ENCODE results near the gene LMOD2. TPM values are rescaled to one million over a fixed set of nuclear protein-coding genes. Genes with fewer than 3 reads are reported as not detected.

LMOD2 gene
- total and polyA plus RNA-seq, 8 donors: 0.08 TPM; not detected in 7

- DNase-seq: no peak
- intact Hi-C loops (cut with DNase I): no loop called here
- Histone ChIP-seq H3K9me3 (no peaks in the 10 kb centered on the region), H3K27me3 (no peaks in the 10 kb centered on the region), H3K4me3 (no peak overlapping the region), H3K4me1 (no peaks in the 10 kb centered on the region), H3K27ac (no peak overlapping the region), H3K36me3 (no peaks in the 10 kb centered on the region)
- no peak for ATAC-seq
- no peak for TF ChIP-seq CTCF (IDR thresholded peaks at IDR 0.05)
These were observed 8.4 kb upstream of the LMOD2 start for GRCh38 chr7:123647106-123647730.

GRCh38 chr7:123649964-123650363, 5.7 kb upstream of the LMOD2 start:
- intact Hi-C loops (cut with DNase I): no loop called here
- no peaks in the 10 kb centered on the region for H3K4me1 ChIP-seq
- ATAC-seq: no peak
- no peaks in the 10 kb centered on the region for H3K9me3 ChIP-seq
- H3K27ac ChIP-seq: no peak overlapping the region
- H3K36me3 ChIP-seq: no peaks in the 10 kb centered on the region
- TF ChIP-seq CTCF (IDR thresholded peaks at IDR 0.05): no peak
- no peak for DNase-seq
- no peaks in the 10 kb centered on the region for H3K27me3 ChIP-seq
- H3K4me3 ChIP-seq: no peak overlapping the region

GRCh38 chr7:123650595-123650994, 5.1 kb upstream of the LMOD2 start:
- Histone ChIP-seq H3K27me3 (no peaks in the 10 kb centered on the region), H3K36me3 (no peaks in the 10 kb centered on the region), H3K4me3 (no peak overlapping the region), H3K9me3 (no peaks in the 10 kb centered on the region), H3K27ac (no peak overlapping the region), H3K4me1 (no peaks in the 10 kb centered on the region)
- no peak for TF ChIP-seq CTCF (IDR thresholded peaks at IDR 0.05)
- no peak for ATAC-seq
- DNase-seq: no peak
- intact Hi-C loops (cut with DNase I): no loop called here

- ATAC-seq (no peak), DNase-seq (no peak)
- no peak overlapping the region for H3K27ac ChIP-seq
- no peak overlapping the region for H3K4me3 ChIP-seq
- no peaks in the 10 kb centered on the region for H3K36me3 ChIP-seq
- no peak for TF ChIP-seq CTCF (IDR thresholded peaks at IDR 0.05)
- no peaks in the 10 kb centered on the region for H3K4me1 ChIP-seq
- no peaks in the 10 kb centered on the region for H3K9me3 ChIP-seq
- no peaks in the 10 kb centered on the region for H3K27me3 ChIP-seq
- intact Hi-C loops (cut with DNase I): no loop called here
These were observed 3.3 kb upstream of the LMOD2 start for GRCh38 chr7:123652406-123652805.

GRCh38 chr7:123653162-123653561, 2.5 kb upstream of the LMOD2 start:
- H3K27me3 ChIP-seq: no peaks in the 10 kb centered on the region
- ATAC-seq (no peak), DNase-seq (no peak)
- no peak overlapping the region for H3K27ac ChIP-seq
- H3K4me3 ChIP-seq: no peak overlapping the region
- H3K9me3 ChIP-seq: no peaks in the 10 kb centered on the region
- no peaks in the 10 kb centered on the region for H3K36me3 ChIP-seq
- TF ChIP-seq CTCF (IDR thresholded peaks at IDR 0.05): no peak
- intact Hi-C loops (cut with DNase I): no loop called here
- no peaks in the 10 kb centered on the region for H3K4me1 ChIP-seq
